BE2C (cell line): ENCODE measurements around the gene TNFRSF21.

Experiments
- DNase-seq: peaks from one replicate; pipeline ENCODE4 v3.0.0-alpha.2; 2020
- H3K27me3 ChIP-seq: fragments of 250-450 bp; sonication (Bioruptor Pico); 2 replicates; pipeline ENCODE4 v1.5.1; 2020; ENCODE audit warnings: mild to moderate bottlenecking
- H3K36me3 ChIP-seq: fragments of 250-450 bp; sonication (Bioruptor Pico); 2 replicates; pipeline ENCODE4 v1.5.1; 2020; ENCODE audit warnings: mild to moderate bottlenecking
- H3K4me1 ChIP-seq: fragments of 250-450 bp; sonication (Bioruptor Pico); 2 replicates; pipeline ENCODE4 v1.5.1; 2020
- H3K4me3 ChIP-seq: 2 replicates; pipeline ENCODE4 v1.5.1; 2011; ENCODE audit warnings: low read depth, low read length
- H3K9me3 ChIP-seq: fragments of 250-450 bp; sonication (Bioruptor Pico); 2 replicates; pipeline ENCODE4 v1.5.1; 2020
- TF ChIP-seq, protein P1 (sequence below): IDR thresholded peaks from 2 replicates; pipeline ENCODE4 v1.5.1; 2012; ENCODE audit warnings: mild to moderate bottlenecking, low read depth, low read length

Gene TNFRSF21

DNA sequence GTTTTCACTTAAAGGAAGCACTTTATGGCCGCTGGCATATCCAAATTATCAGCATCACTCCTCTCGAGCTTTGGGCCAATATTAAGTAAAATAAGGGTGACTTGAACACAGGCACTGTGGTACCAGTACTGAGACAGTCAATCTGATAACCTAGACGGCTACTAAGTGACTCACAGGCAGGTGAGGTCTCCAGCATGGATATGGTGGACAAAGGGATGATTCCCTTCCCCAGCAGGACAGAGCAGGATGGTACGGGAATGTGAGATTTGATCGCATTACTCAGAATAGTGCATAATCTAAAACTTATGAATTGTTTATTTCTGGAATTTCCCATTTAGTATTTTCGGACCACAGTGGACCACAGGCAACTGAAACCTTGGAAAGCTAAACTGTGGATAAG, 55.7 kb downstream of the TNFRSF21 start:
- TF ChIP-seq, protein P1, sequence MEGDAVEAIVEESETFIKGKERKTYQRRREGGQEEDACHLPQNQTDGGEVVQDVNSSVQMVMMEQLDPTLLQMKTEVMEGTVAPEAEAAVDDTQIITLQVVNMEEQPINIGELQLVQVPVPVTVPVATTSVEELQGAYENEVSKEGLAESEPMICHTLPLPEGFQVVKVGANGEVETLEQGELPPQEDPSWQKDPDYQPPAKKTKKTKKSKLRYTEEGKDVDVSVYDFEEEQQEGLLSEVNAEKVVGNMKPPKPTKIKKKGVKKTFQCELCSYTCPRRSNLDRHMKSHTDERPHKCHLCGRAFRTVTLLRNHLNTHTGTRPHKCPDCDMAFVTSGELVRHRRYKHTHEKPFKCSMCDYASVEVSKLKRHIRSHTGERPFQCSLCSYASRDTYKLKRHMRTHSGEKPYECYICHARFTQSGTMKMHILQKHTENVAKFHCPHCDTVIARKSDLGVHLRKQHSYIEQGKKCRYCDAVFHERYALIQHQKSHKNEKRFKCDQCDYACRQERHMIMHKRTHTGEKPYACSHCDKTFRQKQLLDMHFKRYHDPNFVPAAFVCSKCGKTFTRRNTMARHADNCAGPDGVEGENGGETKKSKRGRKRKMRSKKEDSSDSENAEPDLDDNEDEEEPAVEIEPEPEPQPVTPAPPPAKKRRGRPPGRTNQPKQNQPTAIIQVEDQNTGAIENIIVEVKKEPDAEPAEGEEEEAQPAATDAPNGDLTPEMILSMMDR = no peak

DNA sequence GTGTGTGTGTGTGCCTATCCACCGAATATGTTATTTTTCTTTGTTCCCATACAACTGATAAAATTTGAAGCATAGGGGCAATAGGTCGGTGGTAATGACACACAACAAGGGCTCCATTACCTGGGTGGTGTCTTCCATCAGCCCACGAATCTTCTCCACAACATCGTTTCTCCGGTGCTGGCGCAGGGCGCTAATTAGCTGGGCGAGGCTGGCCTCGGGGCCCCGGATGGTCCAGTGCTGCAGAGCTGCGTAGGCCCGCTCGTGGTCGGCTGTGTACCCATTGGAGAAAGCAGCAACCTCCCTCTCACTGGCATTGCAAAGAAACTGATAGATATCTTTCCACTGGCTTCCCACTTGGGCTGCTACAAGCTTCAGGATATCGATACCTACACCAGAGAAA, 56.6 kb downstream of the TNFRSF21 start:
- TF ChIP-seq, protein P1 = no peak
- H3K9me3 ChIP-seq = no peaks in the 10 kb centered on the region
- peaks cover 15% of the 10 kb centered on the region for H3K4me1 ChIP-seq
- peaks cover 20% of the 10 kb centered on the region for H3K36me3 ChIP-seq
- DNase-seq = no peak
- no peak overlapping the region for H3K4me3 ChIP-seq
- H3K27me3 ChIP-seq = no peaks in the 10 kb centered on the region

More for the DNA sequence above, 55.7 kb downstream of the TNFRSF21 start:
- no peak overlapping the region for H3K4me3 ChIP-seq
- no peaks in the 10 kb centered on the region for H3K27me3 ChIP-seq
- H3K36me3 ChIP-seq = peaks cover 20% of the 10 kb centered on the region
- no peaks in the 10 kb centered on the region for H3K9me3 ChIP-seq
- peaks cover 5% of the 10 kb centered on the region for H3K4me1 ChIP-seq
- no peak for DNase-seq

DNA sequence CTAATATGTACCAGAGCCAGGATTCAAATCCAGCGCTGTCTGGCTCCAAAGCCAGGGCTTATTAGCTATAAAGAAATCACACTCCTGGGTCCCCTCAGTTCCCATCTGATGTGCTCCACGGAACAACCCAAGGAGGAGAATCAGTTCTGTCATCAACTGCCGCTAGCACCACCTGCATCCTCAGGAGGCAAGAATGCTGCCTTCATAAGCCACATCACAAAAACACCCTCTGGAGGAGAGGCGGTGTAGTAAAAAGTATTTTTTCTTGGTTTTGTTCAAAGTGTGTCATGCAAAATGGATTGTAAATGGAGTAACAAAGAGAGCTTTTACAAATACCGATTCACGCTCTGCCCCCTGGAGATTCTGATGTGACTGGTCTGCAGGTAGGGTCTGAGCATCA, 57.1 kb downstream of the TNFRSF21 start:
- H3K36me3 ChIP-seq = peaks cover 20% of the 10 kb centered on the region
- H3K27me3 ChIP-seq = no peaks in the 10 kb centered on the region

DNA sequence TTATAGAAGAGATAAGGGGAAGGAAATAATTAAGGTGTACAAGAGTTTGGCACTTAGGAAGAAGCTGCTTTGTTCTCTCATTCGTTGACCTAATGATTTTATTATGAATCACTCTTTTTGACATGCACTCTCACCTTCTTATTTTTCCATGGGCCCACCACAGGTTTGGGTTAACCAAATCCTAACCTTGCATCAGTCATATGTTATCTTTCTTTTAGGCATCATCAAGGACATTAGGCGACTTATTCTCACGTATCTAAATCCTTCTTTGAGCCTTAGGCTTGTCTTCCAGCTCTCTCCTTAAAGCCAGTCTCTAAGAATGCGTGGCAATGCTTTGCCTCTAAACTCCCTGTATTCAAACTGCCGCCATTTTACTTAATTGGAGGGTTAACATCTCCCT, 58.3 kb downstream of the TNFRSF21 start:
- DNase-seq = no peak
- TF ChIP-seq, protein P1 = no peak
- H3K4me3 ChIP-seq = no peak overlapping the region
- peaks cover 23% of the 10 kb centered on the region for H3K4me1 ChIP-seq
- H3K9me3 ChIP-seq = no peaks in the 10 kb centered on the region
- no peaks in the 10 kb centered on the region for H3K27me3 ChIP-seq
- H3K36me3 ChIP-seq = peaks cover 20% of the 10 kb centered on the region

More for the DNA sequence above, 57.1 kb downstream of the TNFRSF21 start:
- TF ChIP-seq, protein P1 = no peak
- H3K4me3 ChIP-seq = no peak overlapping the region
- no peak for DNase-seq
- H3K4me1 ChIP-seq = peaks cover 20% of the 10 kb centered on the region
- H3K9me3 ChIP-seq = no peaks in the 10 kb centered on the region

DNA sequence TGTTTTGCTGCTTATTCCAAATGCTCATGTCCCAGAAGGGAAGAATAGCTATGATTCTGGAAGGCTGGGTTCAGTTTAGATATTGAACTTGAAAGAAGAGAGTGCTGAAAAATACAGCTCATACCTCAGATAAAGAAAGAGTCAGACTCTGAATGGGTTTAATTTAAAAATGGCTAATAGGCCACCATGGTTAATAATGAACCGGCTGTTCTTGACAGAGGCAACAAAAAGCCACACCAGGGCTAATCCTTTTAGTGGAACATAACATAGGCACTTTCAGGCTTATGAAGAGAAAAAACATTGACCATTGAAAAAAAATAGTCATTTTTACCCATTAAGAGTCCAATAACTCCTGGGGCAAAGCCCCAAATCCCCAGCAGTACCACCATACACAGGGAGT, 59.4 kb downstream of the TNFRSF21 start:
- Histone ChIP-seq H3K9me3 (no peaks in the 10 kb centered on the region), H3K4me3 (no peak overlapping the region), H3K36me3 (peaks cover 20% of the 10 kb centered on the region), H3K27me3 (no peaks in the 10 kb centered on the region), H3K4me1 (peaks cover 32% of the 10 kb centered on the region)
- no peak for DNase-seq
- TF ChIP-seq, protein P1 = no peak

DNA sequence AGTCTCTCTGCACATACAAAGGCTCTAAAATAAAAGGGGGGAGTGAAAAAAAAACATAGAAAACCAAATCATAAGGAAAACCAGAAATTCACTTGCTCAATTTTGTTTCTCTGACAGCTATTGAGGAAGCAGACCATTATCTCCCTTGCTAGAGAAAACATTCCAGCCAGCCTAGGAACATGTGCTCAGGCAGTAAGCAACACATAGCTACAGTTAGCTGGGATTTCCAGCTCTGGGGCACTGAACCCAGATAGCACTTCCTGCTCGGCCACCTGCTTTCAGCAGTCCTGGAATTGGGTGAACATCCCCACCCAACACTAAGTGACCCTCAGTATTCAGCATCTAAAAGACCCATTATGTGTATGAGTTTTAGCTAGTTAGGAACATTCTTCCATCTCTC, 61.3 kb downstream of the TNFRSF21 start:
- Histone ChIP-seq H3K27me3 (no peaks in the 10 kb centered on the region), H3K36me3 (peaks cover 20% of the 10 kb centered on the region), H3K4me3 (no peak overlapping the region), H3K9me3 (no peaks in the 10 kb centered on the region), H3K4me1 (peaks cover 39% of the 10 kb centered on the region)
- TF ChIP-seq, protein P1 = no peak
- no peak for DNase-seq
